GM18870 (cell line): ENCODE measurements around the gene TMEM11.

ENCODE experiments used
- ATAC-seq: cut with Tn5 transposase; IDR thresholded peaks from one replicate; pipeline ENCODE4 v1.9.1; 2021; ENCODE audit warnings: moderate library complexity; ENCODE audit not compliant: unreplicated experiment

TMEM11 gene

GRCh38 chr17:21163101-21163500 is 50.9 kb downstream of the TMEM11 start:
- ATAC-seq, result no peak

GRCh38 chr17:21162394-21162775 is 51.6 kb downstream of the TMEM11 start:
- ATAC-seq, result no peak

GRCh38 chr17:21161498-21162393 is 52.2 kb downstream of the TMEM11 start:
- ATAC-seq, result no peak

- no peak for ATAC-seq
Measured at GRCh38 chr17:21160401-21160800, 53.6 kb downstream of the TMEM11 start.

GRCh38 chr17:21157586-21158370 is 56.2 kb downstream of the TMEM11 start:
- ATAC-seq, result no peak

- no peak for ATAC-seq
Measured at GRCh38 chr17:21152731-21153130, 61.2 kb downstream of the TMEM11 start.

- no peak for ATAC-seq
Measured at GRCh38 chr17:21149621-21150020, 64.3 kb downstream of the TMEM11 start.
